IPS DF 4.7 (cell line): ENCODE data around the gene TLK2.
"Not testable (repeated sequence)": the region's sequence is repeated elsewhere in the genome, so short reads cannot be mapped to it uniquely, and the experiment has no call there.

Experiments used
- DNase-seq: peaks from one replicate; pipeline ENCODE4 v3.0.0-alpha.2; 2013; ENCODE audit warnings: low spot score; ENCODE audit errors: extremely low read depth

TLK2 gene

GRCh38 chr17:62558941-62559340 lies 80.3 kb downstream of the TLK2 start:
- DNase-seq, result not testable (repeated sequence)

- DNase-seq, result not testable (repeated sequence)
These were observed 82.3 kb downstream of the TLK2 start for GRCh38 chr17:62560971-62561370.

- DNase-seq, result no peak
These were observed 84.0 kb downstream of the TLK2 start for GRCh38 chr17:62562656-62563055.

- DNase-seq, result no peak
These were observed 87.2 kb downstream of the TLK2 start for GRCh38 chr17:62565817-62566216.

GRCh38 chr17:62566996-62567578 lies 88.5 kb downstream of the TLK2 start:
- DNase-seq, result no peak

GRCh38 chr17:62572488-62572887 lies 93.9 kb downstream of the TLK2 start:
- DNase-seq, result no peak

GRCh38 chr17:62572888-62573401 lies 94.3 kb downstream of the TLK2 start:
- no peak for DNase-seq

- no peak for DNase-seq
These were observed 95.0 kb downstream of the TLK2 start for GRCh38 chr17:62573480-62574117.

GRCh38 chr17:62576382-62576781 lies 97.8 kb downstream of the TLK2 start:
- no peak for DNase-seq

- no peak for DNase-seq
These were observed 100.3 kb downstream of the TLK2 start for GRCh38 chr17:62578757-62579487.

- no peak for DNase-seq
These were observed 102.3 kb downstream of the TLK2 start for GRCh38 chr17:62580947-62581346.

- no peak for DNase-seq
These were observed 103.1 kb downstream of the TLK2 start for GRCh38 chr17:62581764-62582163.

GRCh38 chr17:62587554-62587953 lies 108.9 kb downstream of the TLK2 start:
- no peak for DNase-seq

GRCh38 chr17:62588109-62588508 lies 109.5 kb downstream of the TLK2 start:
- DNase-seq, result no peak

- no peak for DNase-seq
These were observed 112.7 kb downstream of the TLK2 start for GRCh38 chr17:62591333-62591732.

- not testable (repeated sequence) for DNase-seq
These were observed 113.2 kb downstream of the TLK2 start for GRCh38 chr17:62591822-62592221.

GRCh38 chr17:62592341-62593099 lies 113.9 kb downstream of the TLK2 start:
- DNase-seq, result no peak

GRCh38 chr17:62595484-62595883 lies 116.9 kb downstream of the TLK2 start:
- no peak for DNase-seq

- no peak for DNase-seq
These were observed 118.0 kb downstream of the TLK2 start for GRCh38 chr17:62596662-62597061.

GRCh38 chr17:62597150-62597549 lies 118.5 kb downstream of the TLK2 start:
- no peak for DNase-seq

- DNase-seq, result no peak
These were observed 119.3 kb downstream of the TLK2 start for GRCh38 chr17:62597920-62598319.
